ENCODE results near the gene IP6K1.

The IP6K1 gene

GRCh38 chr3:49772703-49773102 is 13.6 kb downstream of the IP6K1 start:
- no peak overlapping the region for H3K4me3 ChIP-seq (ENCODE audit: low read length)
- DNase-seq (ENCODE audit: low read depth), result no peak
- TF ChIP-seq, protein P1, sequence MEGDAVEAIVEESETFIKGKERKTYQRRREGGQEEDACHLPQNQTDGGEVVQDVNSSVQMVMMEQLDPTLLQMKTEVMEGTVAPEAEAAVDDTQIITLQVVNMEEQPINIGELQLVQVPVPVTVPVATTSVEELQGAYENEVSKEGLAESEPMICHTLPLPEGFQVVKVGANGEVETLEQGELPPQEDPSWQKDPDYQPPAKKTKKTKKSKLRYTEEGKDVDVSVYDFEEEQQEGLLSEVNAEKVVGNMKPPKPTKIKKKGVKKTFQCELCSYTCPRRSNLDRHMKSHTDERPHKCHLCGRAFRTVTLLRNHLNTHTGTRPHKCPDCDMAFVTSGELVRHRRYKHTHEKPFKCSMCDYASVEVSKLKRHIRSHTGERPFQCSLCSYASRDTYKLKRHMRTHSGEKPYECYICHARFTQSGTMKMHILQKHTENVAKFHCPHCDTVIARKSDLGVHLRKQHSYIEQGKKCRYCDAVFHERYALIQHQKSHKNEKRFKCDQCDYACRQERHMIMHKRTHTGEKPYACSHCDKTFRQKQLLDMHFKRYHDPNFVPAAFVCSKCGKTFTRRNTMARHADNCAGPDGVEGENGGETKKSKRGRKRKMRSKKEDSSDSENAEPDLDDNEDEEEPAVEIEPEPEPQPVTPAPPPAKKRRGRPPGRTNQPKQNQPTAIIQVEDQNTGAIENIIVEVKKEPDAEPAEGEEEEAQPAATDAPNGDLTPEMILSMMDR (conservative IDR thresholded peaks at IDR 0.05; ENCODE audit: low read length), result no peak

GRCh38 chr3:49771340-49771938 is 14.9 kb downstream of the IP6K1 start:
- DNase-seq (ENCODE audit: low read depth), result no peak
- no peak overlapping the region for H3K4me3 ChIP-seq (ENCODE audit: low read length)
- TF ChIP-seq, protein P1 (conservative IDR thresholded peaks at IDR 0.05; ENCODE audit: low read length), result no peak

DNA sequence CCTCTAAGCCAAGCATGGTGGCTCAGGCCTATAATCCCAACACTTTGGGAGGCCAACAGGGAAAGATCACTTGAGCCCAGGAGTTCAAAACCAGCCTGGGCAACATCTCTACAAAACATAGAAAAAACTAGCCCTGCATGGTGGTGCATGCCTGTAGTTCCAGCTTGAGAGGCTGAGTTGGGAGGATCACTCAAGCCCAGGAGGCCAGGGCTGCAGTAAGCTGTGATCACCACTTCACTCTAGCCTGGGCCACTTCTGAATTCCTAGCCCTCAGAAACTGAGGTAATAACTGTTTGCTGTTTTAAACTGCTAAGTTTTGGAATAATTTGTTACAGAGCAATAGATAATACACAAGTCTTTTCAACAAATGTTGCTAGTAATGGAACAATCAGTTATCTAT is 16.4 kb downstream of the IP6K1 start:
- TF ChIP-seq, protein P1 (conservative IDR thresholded peaks at IDR 0.05; ENCODE audit: low read length), result no peak
- no peak overlapping the region for H3K4me3 ChIP-seq (ENCODE audit: low read length)
- DNase-seq (ENCODE audit: low read depth), result no peak

DNA sequence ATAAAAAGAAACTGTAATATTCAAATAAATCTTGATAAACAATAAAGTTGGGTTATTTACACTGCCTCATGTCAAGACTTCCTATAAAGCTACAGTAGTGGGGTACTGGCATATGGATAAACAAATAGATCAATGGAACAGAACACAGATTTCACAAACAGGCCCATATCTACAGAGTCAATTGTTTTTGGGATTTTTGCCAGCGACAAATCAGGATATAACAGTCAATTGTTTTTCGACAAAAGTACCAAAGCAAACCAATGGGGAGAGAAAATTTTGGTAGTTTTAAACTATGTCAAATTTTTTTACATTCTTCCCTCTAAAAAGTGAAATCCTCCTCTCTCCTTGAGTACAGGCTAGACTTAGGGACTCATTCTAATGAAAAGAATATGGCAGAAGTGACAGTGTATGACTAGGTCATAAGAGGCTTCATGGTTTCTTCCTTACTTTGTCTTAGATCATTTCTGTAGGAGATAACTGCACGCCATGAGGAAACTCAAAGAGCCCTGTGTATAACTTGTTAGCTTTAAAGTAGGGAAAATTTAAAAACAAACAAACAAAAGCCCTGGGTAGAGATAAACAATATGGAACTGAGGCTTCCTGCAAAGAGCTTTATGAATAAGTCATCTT is 16.9 kb downstream of the IP6K1 start:
- TF ChIP-seq, protein P1 (conservative IDR thresholded peaks at IDR 0.05; ENCODE audit: low read length), result no peak
- H3K4me3 ChIP-seq (ENCODE audit: low read length), result no peak overlapping the region
- no peak for DNase-seq (ENCODE audit: low read depth)

DNA sequence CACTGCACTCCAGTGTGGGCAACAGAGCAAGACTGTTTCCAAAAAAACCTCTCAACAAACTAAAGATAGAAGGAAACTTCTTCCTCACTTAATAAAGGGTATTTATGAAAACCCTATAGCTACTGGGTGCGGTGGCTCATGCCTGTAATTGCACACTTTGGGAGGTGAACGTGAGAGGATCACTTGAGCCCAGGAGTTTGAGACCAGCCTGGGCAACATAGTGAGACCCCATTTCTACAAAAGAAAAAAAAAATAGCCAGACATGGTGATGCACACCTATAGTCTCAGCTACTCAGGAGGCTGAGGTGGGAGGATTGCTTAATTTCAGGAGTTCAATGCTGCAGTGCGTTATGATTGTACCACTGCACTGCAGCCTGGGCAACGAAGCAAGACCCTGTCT is 22.4 kb downstream of the IP6K1 start:
- H3K4me3 ChIP-seq (ENCODE audit: low read length), result no peak overlapping the region
- TF ChIP-seq, protein P1 (conservative IDR thresholded peaks at IDR 0.05; ENCODE audit: low read length), result no peak
- no peak for DNase-seq (ENCODE audit: low read depth)

GRCh38 chr3:49761661-49762060 is 24.7 kb downstream of the IP6K1 start:
- no peak for DNase-seq (ENCODE audit: low read depth)
- TF ChIP-seq, protein P1 (conservative IDR thresholded peaks at IDR 0.05; ENCODE audit: low read length), result no peak
- H3K4me3 ChIP-seq (ENCODE audit: low read length), result no peak overlapping the region

- no peak overlapping the region for H3K4me3 ChIP-seq (ENCODE audit: low read length)
- DNase-seq (ENCODE audit: low read depth), result no peak
- TF ChIP-seq, protein P1 (conservative IDR thresholded peaks at IDR 0.05; ENCODE audit: low read length), result no peak
Observed at GRCh38 chr3:49759226-49759625, 27.1 kb downstream of the IP6K1 start.

Measured in AG10803 (cell line).